ENCODE measurements around the gene NNT. TPM values are rescaled to one million over a fixed set of nuclear protein-coding genes. Genes with fewer than 3 reads are reported as not detected.

The NNT gene
- total and polyA plus RNA-seq, 2 of the 8 experiments (the other 6 are each of a cell fraction or from before 2014, with no cell fraction given), result 11.0 to 22.2 TPM

DNA sequence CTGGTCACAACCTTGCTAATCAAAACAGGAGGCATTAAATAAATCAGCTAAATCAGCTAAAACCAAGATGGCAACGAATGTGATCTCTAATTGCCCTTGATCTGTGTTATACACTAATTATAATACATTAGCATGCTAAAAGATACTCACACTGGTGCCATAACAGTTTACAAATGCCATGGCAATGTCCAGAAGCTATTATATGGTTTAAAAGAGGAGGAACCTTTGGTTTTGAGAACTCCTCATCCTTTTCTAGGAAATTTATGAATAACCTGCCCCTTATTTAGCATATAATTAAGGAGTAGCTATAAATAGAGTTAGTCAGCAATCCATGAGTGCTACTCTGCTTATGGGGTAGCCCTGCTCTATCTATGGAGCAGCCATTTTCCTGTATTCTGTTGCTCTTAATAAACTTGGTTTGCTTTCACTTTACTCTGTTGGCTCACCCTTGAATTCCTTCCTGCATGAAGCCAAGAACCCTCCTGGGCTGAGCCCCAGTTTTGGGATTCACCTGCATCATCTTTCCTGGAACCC lies 18.7 kb upstream of the NNT start (continued):
- TF ChIP-seq USF2 (IDR thresholded peaks at IDR 0.05; ENCODE audit: low read length) (no peak), SIN3A (conservative IDR thresholded peaks at IDR 0.05 in 1 of 2, IDR thresholded peaks at IDR 0.05 in 1 of 2; ENCODE audit: low read depth in 1 of 2, low read length in 2 of 2) (no peak)
